HG03442 (cell line): ENCODE data around the gene CDYL.

Experiments
- ATAC-seq: cut with Tn5 transposase; IDR thresholded peaks from one replicate; pipeline ENCODE4 v1.9.1; 2021; ENCODE audit warnings: mild to moderate bottlenecking, moderate library complexity; ENCODE audit not compliant: unreplicated experiment

The CDYL gene

GRCh38 chr6:4905826-4906225 is 129.6 kb downstream of the CDYL start:
- ATAC-seq: no peak

- ATAC-seq: peak; percentile 42
These were observed 130.4 kb downstream of the CDYL start for GRCh38 chr6:4906293-4907276.

- peak; percentile 50 for ATAC-seq
These were observed 131.4 kb downstream of the CDYL start for GRCh38 chr6:4907602-4908001.

- no peak for ATAC-seq
These were observed 131.9 kb downstream of the CDYL start for GRCh38 chr6:4908062-4908461.

GRCh38 chr6:4909063-4909706 is 133.0 kb downstream of the CDYL start:
- ATAC-seq: no peak

- no peak for ATAC-seq
These were observed 134.0 kb downstream of the CDYL start for GRCh38 chr6:4910037-4910760.

GRCh38 chr6:4912559-4912958 is 136.4 kb downstream of the CDYL start:
- ATAC-seq: no peak

- ATAC-seq: no peak
These were observed 137.7 kb downstream of the CDYL start for GRCh38 chr6:4913705-4914419.

- ATAC-seq: no peak
These were observed 138.4 kb downstream of the CDYL start for GRCh38 chr6:4914420-4915159.

- ATAC-seq: no peak
These were observed 140.9 kb downstream of the CDYL start for GRCh38 chr6:4916954-4917561.

GRCh38 chr6:4920914-4921410 is 144.8 kb downstream of the CDYL start:
- ATAC-seq: no peak

- no peak for ATAC-seq
These were observed 146.4 kb downstream of the CDYL start for GRCh38 chr6:4922488-4923037.

- ATAC-seq: no peak
These were observed 146.9 kb downstream of the CDYL start for GRCh38 chr6:4923081-4923480.

GRCh38 chr6:4924661-4925271 is 148.6 kb downstream of the CDYL start:
- ATAC-seq: no peak

GRCh38 chr6:4925580-4925979 is 149.4 kb downstream of the CDYL start:
- ATAC-seq: no peak

GRCh38 chr6:4928426-4928825 is 152.2 kb downstream of the CDYL start:
- no peak for ATAC-seq

- no peak for ATAC-seq
These were observed 153.0 kb downstream of the CDYL start for GRCh38 chr6:4929097-4929718.

- no peak for ATAC-seq
These were observed 154.0 kb downstream of the CDYL start for GRCh38 chr6:4930025-4930691.
